ENCODE data around the gene CELSR1.

CELSR1 gene

DNA sequence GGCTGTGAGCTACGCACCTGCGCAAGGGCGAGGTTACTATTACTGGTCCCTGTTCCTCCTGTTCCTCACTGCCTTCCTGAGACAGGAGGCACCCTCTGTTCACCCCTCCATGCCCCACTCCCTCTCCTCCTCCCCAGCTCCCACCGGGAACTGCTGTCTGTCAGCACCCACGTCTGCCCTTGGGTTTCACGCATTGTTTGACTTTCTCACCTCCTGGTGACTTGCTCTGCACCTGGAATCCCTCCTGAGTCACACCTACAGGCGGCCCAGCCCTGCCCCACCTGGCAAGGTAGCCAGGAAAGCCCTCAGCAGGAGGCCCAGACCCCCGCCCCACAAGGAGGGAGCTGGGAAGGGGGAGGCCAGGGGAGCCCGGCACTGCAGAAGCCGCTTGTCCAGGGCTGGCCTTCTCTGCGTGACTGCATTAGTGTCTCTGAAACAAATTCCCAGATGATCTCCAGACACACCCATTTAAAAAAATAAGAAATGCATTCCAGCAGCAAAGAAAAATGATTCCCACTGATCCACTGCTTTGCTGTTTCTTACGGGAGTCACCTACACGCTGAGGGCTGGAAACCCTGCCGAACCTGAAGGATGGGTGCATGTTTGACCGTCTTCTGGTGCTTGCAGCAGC lies 86.4 kb downstream of the CELSR1 start:
- Histone ChIP-seq H3K4me1 (ENCODE audit: control insufficient read depth, insufficient read depth, low read length) (no peaks in the 10 kb centered on the region), H3K27me3 (ENCODE audit: control insufficient read depth, insufficient read depth, low read length) (no peaks in the 10 kb centered on the region), H3K9ac (ENCODE audit: low read length) (no peak overlapping the region)

DNA sequence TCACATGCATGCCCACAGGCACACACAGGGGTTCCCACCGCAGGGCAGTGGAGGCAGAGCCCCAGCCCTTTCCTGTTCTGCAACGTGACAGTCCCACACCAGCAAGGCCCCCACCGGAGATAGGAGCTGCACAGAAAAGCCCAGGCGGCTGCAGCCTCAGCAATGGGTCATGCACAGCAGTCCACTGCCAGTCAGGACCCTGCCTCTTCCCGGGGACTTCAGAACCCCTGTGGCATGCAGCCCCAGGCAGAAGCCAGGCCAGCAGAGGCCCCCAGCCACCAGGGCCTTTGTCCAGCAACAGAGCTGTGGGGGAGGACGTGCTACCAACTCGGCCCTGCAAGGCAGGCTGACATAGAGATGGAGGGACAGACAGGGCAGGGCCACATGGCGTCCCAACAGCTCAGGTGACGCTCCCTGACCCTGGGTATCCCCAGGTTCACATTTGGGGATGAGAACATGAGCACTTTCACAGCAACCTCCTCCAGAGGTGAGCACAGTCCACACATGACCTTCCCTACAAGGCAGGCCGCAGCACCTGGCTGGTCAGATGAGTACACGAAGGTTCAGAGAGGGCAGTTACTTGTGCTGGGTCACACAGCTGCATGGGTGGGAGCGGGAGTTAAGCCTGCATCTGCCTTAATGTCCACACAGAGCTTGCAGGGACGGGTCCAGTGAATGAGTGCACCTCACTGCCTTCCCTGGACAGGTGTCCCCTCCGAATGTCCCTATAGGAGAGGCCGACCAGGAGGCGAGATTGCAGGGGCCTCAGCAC lies 87.3 kb downstream of the CELSR1 start:
- H3K27me3 ChIP-seq (ENCODE audit: control insufficient read depth, insufficient read depth, low read length): no peaks in the 10 kb centered on the region
- H3K27ac ChIP-seq (ENCODE audit: low read depth, low read length): no peak overlapping the region
- H3K36me3 ChIP-seq (ENCODE audit: control insufficient read depth, insufficient read depth, low read length): no peaks in the 10 kb centered on the region
- no peak overlapping the region for H3K4me3 ChIP-seq (ENCODE audit: low read length)
- H3K4me1 ChIP-seq (ENCODE audit: control insufficient read depth, insufficient read depth, low read length): no peaks in the 10 kb centered on the region
- H3K9ac ChIP-seq (ENCODE audit: low read length): no peak overlapping the region

More for the DNA sequence above, 86.4 kb downstream of the CELSR1 start:
- Histone ChIP-seq H3K36me3 (ENCODE audit: control insufficient read depth, insufficient read depth, low read length) (no peaks in the 10 kb centered on the region), H3K27ac (ENCODE audit: low read depth, low read length) (no peak overlapping the region), H3K4me3 (ENCODE audit: low read length) (no peak overlapping the region)

DNA sequence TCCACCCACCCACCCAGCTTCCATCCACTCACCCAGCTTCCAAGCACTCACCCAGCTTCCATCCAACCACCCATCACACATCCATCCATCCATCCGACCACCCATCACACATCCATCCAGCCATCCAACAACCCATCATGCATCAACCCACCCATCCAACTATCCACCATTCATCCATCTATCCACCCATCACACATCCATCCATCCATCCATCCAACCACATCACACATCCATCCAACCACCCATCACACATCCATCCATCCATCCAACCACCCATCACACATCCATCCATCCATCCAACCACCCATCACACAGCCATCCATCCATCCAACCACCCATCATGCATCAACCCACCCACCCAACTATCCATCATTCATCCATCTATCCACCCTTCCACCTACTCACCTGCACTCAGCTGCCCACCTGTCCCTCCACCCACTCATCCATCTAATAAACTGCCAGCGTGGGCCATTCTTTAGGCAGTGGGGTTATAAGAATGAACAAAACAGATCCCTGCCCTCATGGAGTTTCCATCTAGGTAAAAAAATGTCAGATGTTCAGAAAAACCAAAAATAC lies 88.2 kb downstream of the CELSR1 start:
- Histone ChIP-seq H3K4me1 (ENCODE audit: control insufficient read depth, insufficient read depth, low read length) (no peaks in the 10 kb centered on the region), H3K9ac (ENCODE audit: low read length) (no peak overlapping the region), H3K4me3 (ENCODE audit: low read length) (no peak overlapping the region), H3K27me3 (ENCODE audit: control insufficient read depth, insufficient read depth, low read length) (no peaks in the 10 kb centered on the region), H3K36me3 (ENCODE audit: control insufficient read depth, insufficient read depth, low read length) (no peaks in the 10 kb centered on the region), H3K27ac (ENCODE audit: low read depth, low read length) (no peak overlapping the region)

DNA sequence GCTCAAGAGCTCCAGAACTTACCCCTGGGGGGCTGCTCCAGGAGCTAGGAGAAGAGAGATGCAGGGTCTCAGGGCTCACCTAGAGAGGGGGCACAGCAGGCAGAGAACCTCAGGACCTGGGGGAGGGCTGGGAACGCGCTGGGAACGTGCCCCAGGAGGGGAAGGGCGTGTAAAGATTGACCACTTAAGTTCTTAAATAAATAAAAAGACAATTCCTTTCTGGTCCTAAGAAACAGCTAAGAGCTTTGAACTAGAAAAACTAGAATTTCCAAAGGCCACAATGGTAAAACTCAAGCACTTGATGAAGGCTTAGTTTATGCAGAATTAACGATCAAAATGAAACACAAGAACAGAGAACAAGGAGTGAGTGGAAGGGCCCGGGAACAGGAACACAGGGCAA lies 89.1 kb downstream of the CELSR1 start:
- Histone ChIP-seq H3K27ac (ENCODE audit: low read depth, low read length) (no peak overlapping the region), H3K27me3 (ENCODE audit: control insufficient read depth, insufficient read depth, low read length) (no peaks in the 10 kb centered on the region), H3K36me3 (ENCODE audit: control insufficient read depth, insufficient read depth, low read length) (no peaks in the 10 kb centered on the region), H3K4me3 (ENCODE audit: low read length) (no peak overlapping the region), H3K4me1 (ENCODE audit: control insufficient read depth, insufficient read depth, low read length) (no peaks in the 10 kb centered on the region), H3K9ac (ENCODE audit: low read length) (no peak overlapping the region)

DNA sequence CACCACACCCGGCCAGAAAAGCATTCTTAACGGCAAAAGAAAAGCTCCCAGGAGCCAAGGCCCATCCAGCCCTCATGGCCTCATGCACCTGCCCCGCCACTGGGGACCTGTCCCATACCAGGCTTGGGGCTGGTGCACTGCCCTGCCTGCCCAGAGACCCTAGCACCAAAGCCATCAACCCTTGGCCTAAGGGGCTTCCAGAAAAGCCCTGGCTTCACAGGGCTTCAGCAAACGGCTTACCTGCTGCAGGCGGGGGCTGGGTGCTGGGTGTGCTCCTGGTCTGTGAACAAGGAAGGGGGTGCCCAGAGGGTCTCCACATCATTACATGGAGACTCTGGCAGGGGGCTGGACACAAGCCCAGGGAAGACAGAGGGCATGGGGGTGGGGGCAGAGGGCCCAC lies 89.5 kb downstream of the CELSR1 start:
- H3K36me3 ChIP-seq (ENCODE audit: control insufficient read depth, insufficient read depth, low read length): no peaks in the 10 kb centered on the region
- no peak overlapping the region for H3K27ac ChIP-seq (ENCODE audit: low read depth, low read length)
- no peak overlapping the region for H3K9ac ChIP-seq (ENCODE audit: low read length)
- no peak overlapping the region for H3K4me3 ChIP-seq (ENCODE audit: low read length)
- H3K4me1 ChIP-seq (ENCODE audit: control insufficient read depth, insufficient read depth, low read length): no peaks in the 10 kb centered on the region
- H3K27me3 ChIP-seq (ENCODE audit: control insufficient read depth, insufficient read depth, low read length): no peaks in the 10 kb centered on the region

DNA sequence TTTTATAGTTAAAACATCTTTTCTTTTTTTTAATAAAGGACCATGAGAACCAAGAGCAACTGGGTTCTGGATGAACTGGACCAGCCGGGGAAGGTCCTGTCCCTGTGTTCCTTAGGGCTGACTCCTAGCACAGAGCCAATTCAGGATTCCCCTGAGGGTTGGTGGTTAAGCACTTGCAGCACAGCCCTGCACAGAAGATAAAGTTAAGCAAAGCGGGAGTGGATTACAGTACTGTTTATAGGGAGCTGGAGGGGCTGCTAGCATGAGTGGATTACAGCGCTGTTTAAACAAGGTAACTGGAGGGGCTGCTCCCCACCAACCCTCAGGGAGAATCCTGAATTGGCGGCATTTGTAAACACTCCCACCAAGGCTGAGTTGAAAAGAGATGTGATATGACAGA lies 90.6 kb downstream of the CELSR1 start:
- no peak overlapping the region for H3K27ac ChIP-seq (ENCODE audit: low read depth, low read length)

DNA sequence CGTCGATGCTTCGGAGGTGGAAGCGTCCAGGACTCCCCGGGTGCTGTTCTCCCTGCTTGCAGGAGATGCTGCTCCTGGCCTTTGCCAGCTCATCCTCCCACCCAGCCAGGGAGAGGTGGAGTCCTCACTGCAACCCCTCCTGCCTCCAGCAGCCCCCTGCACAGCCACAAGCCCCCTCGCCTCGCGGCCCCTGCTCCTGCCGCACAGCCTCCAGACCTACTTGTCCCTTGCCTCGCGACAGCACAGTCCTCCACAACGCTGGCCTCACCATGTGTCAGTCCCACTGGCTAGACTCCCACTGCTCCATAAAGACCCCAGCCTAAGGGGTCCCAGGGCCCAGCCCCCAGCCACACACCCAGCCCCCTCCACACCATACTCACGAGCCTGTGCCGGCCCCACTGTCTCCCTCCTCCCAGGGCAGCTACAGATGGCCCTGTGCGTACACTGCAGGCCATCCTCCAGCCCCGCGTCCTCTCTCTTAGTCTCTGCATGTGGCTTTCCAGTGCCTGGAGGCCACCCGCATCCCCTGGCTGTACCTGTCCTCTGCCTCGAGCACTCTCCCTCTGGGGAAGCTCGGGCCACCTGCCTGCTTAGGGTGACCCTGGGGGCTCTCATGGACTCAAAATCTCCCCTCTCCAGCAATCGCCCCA lies 91.5 kb downstream of the CELSR1 start:
- no peak overlapping the region for H3K9ac ChIP-seq (ENCODE audit: low read length)
- H3K27ac ChIP-seq (ENCODE audit: low read depth, low read length): no peak overlapping the region
- no peaks in the 10 kb centered on the region for H3K4me1 ChIP-seq (ENCODE audit: control insufficient read depth, insufficient read depth, low read length)
- no peak overlapping the region for H3K4me3 ChIP-seq (ENCODE audit: low read length)
- no peaks in the 10 kb centered on the region for H3K27me3 ChIP-seq (ENCODE audit: control insufficient read depth, insufficient read depth, low read length)
- H3K36me3 ChIP-seq (ENCODE audit: control insufficient read depth, insufficient read depth, low read length): no peaks in the 10 kb centered on the region

More for the DNA sequence above, 90.6 kb downstream of the CELSR1 start:
- Histone ChIP-seq H3K27me3 (ENCODE audit: control insufficient read depth, insufficient read depth, low read length) (no peaks in the 10 kb centered on the region), H3K9ac (ENCODE audit: low read length) (no peak overlapping the region), H3K36me3 (ENCODE audit: control insufficient read depth, insufficient read depth, low read length) (no peaks in the 10 kb centered on the region), H3K4me1 (ENCODE audit: control insufficient read depth, insufficient read depth, low read length) (no peaks in the 10 kb centered on the region), H3K4me3 (ENCODE audit: low read length) (no peak overlapping the region)

DNA sequence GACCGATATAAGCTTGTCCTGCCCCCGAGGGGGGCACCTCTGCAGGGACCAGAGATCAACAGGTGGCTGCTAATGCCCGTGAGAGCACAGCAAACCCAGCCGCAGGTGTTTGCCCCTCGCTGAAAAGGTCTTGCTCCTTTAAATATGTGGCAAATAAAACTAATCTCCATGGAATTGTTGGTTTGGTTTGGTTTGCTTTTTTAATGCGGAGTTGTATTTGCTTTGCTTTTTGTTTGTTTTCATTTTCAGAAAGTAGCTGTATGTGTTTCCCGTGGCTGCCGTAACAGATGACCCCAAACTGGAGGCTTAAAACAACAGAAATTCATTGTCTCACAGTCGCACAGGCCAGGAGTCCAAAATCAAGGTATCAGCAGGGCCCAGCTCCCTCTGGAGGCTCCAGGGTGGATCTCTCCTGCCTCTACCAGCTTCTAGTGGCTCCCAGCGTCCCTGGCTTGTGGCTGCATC lies 93.0 kb downstream of the CELSR1 start:
- H3K4me1 ChIP-seq (ENCODE audit: control insufficient read depth, insufficient read depth, low read length): no peaks in the 10 kb centered on the region
- H3K27ac ChIP-seq (ENCODE audit: low read depth, low read length): no peak overlapping the region
- H3K4me3 ChIP-seq (ENCODE audit: low read length): no peak overlapping the region
- no peaks in the 10 kb centered on the region for H3K36me3 ChIP-seq (ENCODE audit: control insufficient read depth, insufficient read depth, low read length)
- no peak overlapping the region for H3K9ac ChIP-seq (ENCODE audit: low read length)
- no peaks in the 10 kb centered on the region for H3K27me3 ChIP-seq (ENCODE audit: control insufficient read depth, insufficient read depth, low read length)

DNA sequence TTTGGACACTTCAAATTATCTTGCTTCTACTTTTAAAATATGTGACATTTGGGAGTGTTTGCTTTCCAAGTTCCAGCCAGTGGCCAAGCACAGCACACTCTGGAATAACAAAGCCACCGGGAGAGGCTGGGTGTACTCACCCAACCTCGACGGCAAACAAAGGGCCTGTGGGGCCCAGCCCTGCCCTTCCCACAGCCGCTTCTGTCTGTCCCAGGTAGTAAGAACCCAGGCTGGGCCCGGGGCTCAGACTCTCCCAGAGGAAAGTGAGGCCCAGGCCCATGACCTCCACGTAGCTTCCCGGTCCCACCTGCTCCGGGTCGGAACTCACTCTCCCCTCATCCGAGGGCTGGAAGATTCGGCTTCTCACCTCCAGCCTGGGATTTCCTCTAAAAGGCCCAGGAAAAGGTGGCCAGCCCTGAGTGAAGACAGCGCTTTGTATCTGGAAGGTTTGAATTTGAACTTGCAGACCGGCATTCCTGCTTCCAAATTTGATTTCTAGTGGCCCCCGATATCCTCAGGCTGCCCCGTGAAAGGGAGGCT lies 93.5 kb downstream of the CELSR1 start:
- no peaks in the 10 kb centered on the region for H3K36me3 ChIP-seq (ENCODE audit: control insufficient read depth, insufficient read depth, low read length)
- H3K4me1 ChIP-seq (ENCODE audit: control insufficient read depth, insufficient read depth, low read length): no peaks in the 10 kb centered on the region
- H3K27me3 ChIP-seq (ENCODE audit: control insufficient read depth, insufficient read depth, low read length): no peaks in the 10 kb centered on the region
- H3K9ac ChIP-seq (ENCODE audit: low read length): no peak overlapping the region
- H3K27ac ChIP-seq (ENCODE audit: low read depth, low read length): no peak overlapping the region
- no peak overlapping the region for H3K4me3 ChIP-seq (ENCODE audit: low read length)

DNA sequence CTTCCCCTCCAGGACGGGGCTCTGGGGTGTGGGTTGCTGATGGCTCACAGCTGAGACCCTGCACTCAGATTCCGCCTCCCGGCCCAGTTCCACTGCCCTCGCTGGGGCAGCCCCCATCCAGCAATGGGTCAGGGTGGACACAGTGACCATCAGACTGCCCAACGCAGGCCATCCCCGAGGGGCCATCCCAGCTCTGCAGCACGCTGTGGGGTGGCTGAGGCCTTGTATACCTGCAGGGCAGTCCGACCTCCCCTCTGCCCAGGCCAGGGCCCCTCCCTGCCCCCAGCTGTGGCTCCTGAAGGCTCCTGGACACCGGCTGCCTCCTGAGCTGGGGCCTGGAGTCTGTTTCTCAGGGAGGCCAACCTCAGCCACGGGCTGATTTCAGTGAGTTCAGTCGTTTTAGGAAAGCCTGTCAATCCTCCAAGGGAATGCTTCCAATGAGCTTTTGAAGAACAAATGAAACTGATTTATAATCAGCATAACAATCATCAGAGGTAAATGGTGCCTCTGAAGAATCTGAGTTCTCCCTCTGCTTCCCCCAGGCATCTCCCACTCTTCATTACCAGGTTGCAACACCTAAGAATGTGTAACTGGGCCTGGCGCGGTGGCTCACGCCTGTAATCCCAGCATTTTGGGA lies 95.1 kb downstream of the CELSR1 start:
- H3K27ac ChIP-seq (ENCODE audit: low read depth, low read length): no peak overlapping the region

DNA sequence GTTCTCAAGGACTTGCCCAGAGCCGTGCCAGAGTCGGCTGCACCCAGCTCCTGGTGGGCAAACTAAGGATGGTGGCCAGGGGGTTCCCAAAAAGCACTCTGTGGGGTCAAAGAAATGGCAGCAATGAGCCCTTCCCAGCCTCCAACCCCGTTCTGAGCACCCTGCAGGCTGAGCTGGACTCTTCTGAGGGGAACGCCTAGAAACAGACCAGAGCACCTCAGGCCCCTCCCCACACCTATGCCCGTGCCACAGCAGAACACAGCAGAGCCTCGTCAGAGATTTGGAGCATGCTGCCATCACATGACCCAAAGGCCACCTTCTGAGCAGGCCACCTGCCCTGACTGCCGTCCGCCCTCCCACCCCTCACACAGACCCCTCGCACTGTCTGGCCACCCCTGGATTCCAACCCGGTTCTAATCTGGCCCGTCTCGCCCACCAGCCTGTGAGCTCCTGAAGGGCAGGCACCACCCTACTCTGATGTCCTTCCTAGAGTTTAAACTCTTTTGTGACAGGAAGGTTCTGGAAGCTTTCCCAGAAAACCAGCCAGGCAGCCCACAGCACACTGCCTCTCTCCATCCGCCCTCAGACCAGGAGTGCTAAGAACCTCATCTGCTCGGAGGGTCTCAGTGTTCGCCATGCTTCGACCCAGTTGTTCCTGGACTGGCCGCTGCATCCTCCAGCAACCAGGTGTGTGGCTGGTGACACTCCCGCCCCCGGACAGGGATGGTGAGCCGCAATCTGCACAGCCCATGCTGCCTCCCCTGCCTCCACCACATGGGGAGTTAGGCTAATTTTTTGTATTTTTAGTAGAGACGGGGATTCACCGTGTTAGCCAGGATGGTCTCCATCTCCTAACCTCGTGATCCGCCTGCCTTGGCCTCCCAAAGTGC lies 97.6 kb downstream of the CELSR1 start:
- no peaks in the 10 kb centered on the region for H3K4me1 ChIP-seq (ENCODE audit: control insufficient read depth, insufficient read depth, low read length)
- H3K9ac ChIP-seq (ENCODE audit: low read length): no peak overlapping the region
- H3K36me3 ChIP-seq (ENCODE audit: control insufficient read depth, insufficient read depth, low read length): no peaks in the 10 kb centered on the region
- H3K27me3 ChIP-seq (ENCODE audit: control insufficient read depth, insufficient read depth, low read length): no peaks in the 10 kb centered on the region
- no peak overlapping the region for H3K4me3 ChIP-seq (ENCODE audit: low read length)
- no peak overlapping the region for H3K27ac ChIP-seq (ENCODE audit: low read depth, low read length)

More for the DNA sequence above, 95.1 kb downstream of the CELSR1 start:
- Histone ChIP-seq H3K27me3 (ENCODE audit: control insufficient read depth, insufficient read depth, low read length) (no peaks in the 10 kb centered on the region), H3K36me3 (ENCODE audit: control insufficient read depth, insufficient read depth, low read length) (no peaks in the 10 kb centered on the region), H3K4me3 (ENCODE audit: low read length) (no peak overlapping the region), H3K9ac (ENCODE audit: low read length) (no peak overlapping the region), H3K4me1 (ENCODE audit: control insufficient read depth, insufficient read depth, low read length) (no peaks in the 10 kb centered on the region)

Measured in rectal smooth muscle tissue (tissue), 1 donor.